Activated CD4-positive, CD25-positive, alpha-beta regulatory T cell treated with anti-CD3 and anti-CD28 coated beads, Interleukin-2, amount 50 U/mL, for 72 hours (primary cell): ENCODE measurements around the gene CTNS.

Source experiments
- DNase-seq: peaks from one replicate; pipeline ENCODE4 v3.0.0; 2021

Gene CTNS

GRCh38 chr17:3659541-3660111, 23.1 kb downstream of the CTNS start:
- DNase-seq: no peak

- DNase-seq: no peak
Observed at GRCh38 chr17:3660311-3660891, 23.8 kb downstream of the CTNS start.

- DNase-seq: no peak
Observed at GRCh38 chr17:3663102-3664011, 26.8 kb downstream of the CTNS start.

- DNase-seq: no peak
Observed at GRCh38 chr17:3665834-3666233, 29.3 kb downstream of the CTNS start.

- no peak for DNase-seq
Observed at GRCh38 chr17:3666516-3666915, 30.0 kb downstream of the CTNS start.

- no peak for DNase-seq
Observed at GRCh38 chr17:3667366-3668278, 31.1 kb downstream of the CTNS start.

- peak; percentile 100 for DNase-seq
Observed at GRCh38 chr17:3668279-3669084, 31.9 kb downstream of the CTNS start, which contains the start of the genes EMC6 and TAX1BP3. TSS of gene EMC6 (plus strand) at chr17:3668812. CDS start at chr17:3669147, 335 bp downstream. TSS of gene TAX1BP3 (minus strand) at chr17:3668578. CDS start at chr17:3668526, 52 bp downstream.

- DNase-seq: no peak
Observed at GRCh38 chr17:3669085-3669347, 32.5 kb downstream of the CTNS start.

- no peak for DNase-seq
Observed at GRCh38 chr17:3669548-3669947, 33.0 kb downstream of the CTNS start.

- no peak for DNase-seq
Observed at GRCh38 chr17:3672571-3672970, 36.0 kb downstream of the CTNS start.

- no peak for DNase-seq
Observed at GRCh38 chr17:3675886-3676285, 39.3 kb downstream of the CTNS start.

- no peak for DNase-seq
Observed at GRCh38 chr17:3678095-3678820, 41.7 kb downstream of the CTNS start.

GRCh38 chr17:3678821-3679530, 42.4 kb downstream of the CTNS start:
- no peak for DNase-seq

- no peak for DNase-seq
Observed at GRCh38 chr17:3679531-3680126, 43.1 kb downstream of the CTNS start.

GRCh38 chr17:3681057-3681456, 44.5 kb downstream of the CTNS start:
- no peak for DNase-seq

- DNase-seq: no peak
Observed at GRCh38 chr17:3681565-3681964, 45.0 kb downstream of the CTNS start.

- no peak for DNase-seq
Observed at GRCh38 chr17:3682033-3682432, 45.5 kb downstream of the CTNS start.

GRCh38 chr17:3683054-3683511, 46.5 kb downstream of the CTNS start:
- DNase-seq: peak; percentile 59

- no peak for DNase-seq
Observed at GRCh38 chr17:3685174-3685573, 48.6 kb downstream of the CTNS start.

- no peak for DNase-seq
Observed at GRCh38 chr17:3688027-3688553, 51.5 kb downstream of the CTNS start.
